Mucosa of stomach (tissue), 1 donor: ENCODE data around the gene COL4A3.

Source experiments
- H3K27me3 ChIP-seq: one replicate; pipeline ENCODE4 v1.7.0; 2013; ENCODE audit warnings: mild to moderate bottlenecking, low read length; ENCODE audit not compliant: control insufficient read depth, insufficient read depth
- H3K36me3 ChIP-seq: one replicate; pipeline ENCODE4 v1.7.0; 2013; ENCODE audit warnings: low read length; ENCODE audit not compliant: control insufficient read depth, insufficient read depth
- H3K4me1 ChIP-seq: one replicate; pipeline ENCODE4 v1.7.0; 2013; ENCODE audit warnings: mild to moderate bottlenecking, low read length; ENCODE audit not compliant: control insufficient read depth, insufficient read depth
- H3K4me3 ChIP-seq: one replicate; pipeline ENCODE4 v1.7.0; 2013; ENCODE audit warnings: low read length
- H3K9ac ChIP-seq: one replicate; pipeline ENCODE4 v1.7.0; 2013; ENCODE audit warnings: mild to moderate bottlenecking, low read length, moderate library complexity
- H3K9me3 ChIP-seq: one replicate; pipeline ENCODE4 v1.7.0; 2013; ENCODE audit warnings: mild to moderate bottlenecking, low read length, moderate library complexity; ENCODE audit not compliant: control insufficient read depth
- donor health status: Pancreatic carcinoma.

COL4A3 gene

GRCh38 chr2:227339098-227339599 lies 174.7 kb downstream of the COL4A3 start:
- Histone ChIP-seq H3K4me3 (no peak overlapping the region), H3K36me3 (no peaks in the 10 kb centered on the region), H3K9me3 (no peaks in the 10 kb centered on the region), H3K4me1 (peaks cover 3% of the 10 kb centered on the region), H3K9ac (no peak overlapping the region), H3K27me3 (no peaks in the 10 kb centered on the region)

GRCh38 chr2:227340106-227340505 lies 175.7 kb downstream of the COL4A3 start:
- Histone ChIP-seq H3K36me3 (no peaks in the 10 kb centered on the region), H3K9ac (no peak overlapping the region), H3K4me3 (no peak overlapping the region), H3K27me3 (no peaks in the 10 kb centered on the region), H3K9me3 (no peaks in the 10 kb centered on the region), H3K4me1 (no peaks in the 10 kb centered on the region)

GRCh38 chr2:227341553-227341952 lies 177.1 kb downstream of the COL4A3 start:
- H3K36me3 ChIP-seq = no peaks in the 10 kb centered on the region

GRCh38 chr2:227344231-227344630 lies 179.8 kb downstream of the COL4A3 start:
- no peaks in the 10 kb centered on the region for H3K36me3 ChIP-seq
- H3K27me3 ChIP-seq = no peaks in the 10 kb centered on the region
- no peak overlapping the region for H3K4me3 ChIP-seq
- no peak overlapping the region for H3K9ac ChIP-seq
- no peaks in the 10 kb centered on the region for H3K9me3 ChIP-seq
- H3K4me1 ChIP-seq = no peaks in the 10 kb centered on the region

More at GRCh38 chr2:227341553-227341952, 177.1 kb downstream of the COL4A3 start:
- H3K9ac ChIP-seq = no peak overlapping the region
- no peaks in the 10 kb centered on the region for H3K9me3 ChIP-seq
- no peak overlapping the region for H3K4me3 ChIP-seq
- no peaks in the 10 kb centered on the region for H3K27me3 ChIP-seq
- H3K4me1 ChIP-seq = no peaks in the 10 kb centered on the region

- Histone ChIP-seq H3K36me3 (no peaks in the 10 kb centered on the region), H3K4me1 (no peaks in the 10 kb centered on the region), H3K9me3 (no peaks in the 10 kb centered on the region), H3K9ac (no peak overlapping the region), H3K27me3 (no peaks in the 10 kb centered on the region), H3K4me3 (no peak overlapping the region)
These were observed 182.7 kb downstream of the COL4A3 start for GRCh38 chr2:227347117-227347516.

- Histone ChIP-seq H3K9ac (no peak overlapping the region), H3K4me1 (no peaks in the 10 kb centered on the region), H3K36me3 (no peaks in the 10 kb centered on the region), H3K4me3 (no peak overlapping the region), H3K9me3 (no peaks in the 10 kb centered on the region), H3K27me3 (no peaks in the 10 kb centered on the region)
These were observed 183.9 kb downstream of the COL4A3 start for GRCh38 chr2:227348324-227348723.

- no peaks in the 10 kb centered on the region for H3K9me3 ChIP-seq
- no peaks in the 10 kb centered on the region for H3K4me1 ChIP-seq
- no peak overlapping the region for H3K9ac ChIP-seq
- H3K36me3 ChIP-seq = no peaks in the 10 kb centered on the region
- H3K27me3 ChIP-seq = no peaks in the 10 kb centered on the region
- H3K4me3 ChIP-seq = no peak overlapping the region
These were observed 185.7 kb downstream of the COL4A3 start for GRCh38 chr2:227349989-227350612.

- Histone ChIP-seq H3K4me3 (no peak overlapping the region), H3K36me3 (no peaks in the 10 kb centered on the region), H3K4me1 (no peaks in the 10 kb centered on the region), H3K9me3 (no peaks in the 10 kb centered on the region), H3K9ac (no peak overlapping the region), H3K27me3 (no peaks in the 10 kb centered on the region)
These were observed 187.2 kb downstream of the COL4A3 start for GRCh38 chr2:227351639-227352038.

GRCh38 chr2:227360351-227360750 lies 195.9 kb downstream of the COL4A3 start:
- Histone ChIP-seq H3K4me3 (no peak overlapping the region), H3K27me3 (no peaks in the 10 kb centered on the region), H3K9me3 (no peaks in the 10 kb centered on the region), H3K4me1 (no peaks in the 10 kb centered on the region), H3K9ac (no peak overlapping the region), H3K36me3 (no peaks in the 10 kb centered on the region)

- H3K27me3 ChIP-seq = no peaks in the 10 kb centered on the region
- no peak overlapping the region for H3K9ac ChIP-seq
- H3K9me3 ChIP-seq = no peaks in the 10 kb centered on the region
- no peaks in the 10 kb centered on the region for H3K4me1 ChIP-seq
- no peaks in the 10 kb centered on the region for H3K36me3 ChIP-seq
- no peak overlapping the region for H3K4me3 ChIP-seq
These were observed 199.3 kb downstream of the COL4A3 start for GRCh38 chr2:227363756-227364155.
